ENCODE measurements around the gene RACK1.

- TF ChIP-seq CTCF (IDR thresholded peaks at IDR 0.05; ENCODE audit: control extremely low read depth in 1 of 3, insufficient read depth in 1 of 3, low read depth in 1 of 3, low read length in 3 of 3) (no peak), TAF1 (IDR thresholded peaks at IDR 0.05; ENCODE audit: low read depth, low read length) (no peak), RNF2 (IDR thresholded peaks at IDR 0.05; ENCODE audit: borderline replicate concordance, low read depth, low read length, missing control alignments, poor library complexity, severe bottlenecking) (no peak), JUND (IDR thresholded peaks at IDR 0.05; ENCODE audit: low read length) (no peak), BACH1 (IDR thresholded peaks at IDR 0.05; ENCODE audit: low read length) (no peak), SIN3A (conservative IDR thresholded peaks at IDR 0.05 in 1 of 2, IDR thresholded peaks at IDR 0.05 in 1 of 2; ENCODE audit: low read depth in 1 of 2, low read length in 2 of 2) (no peak), JUN (IDR thresholded peaks at IDR 0.05; ENCODE audit: low read depth, low read length) (no peak), EP300 (IDR thresholded peaks at IDR 0.05; ENCODE audit: borderline replicate concordance in 1 of 2, low read depth in 2 of 2, low read length in 2 of 2) (no peak), EGR1 (IDR thresholded peaks at IDR 0.05; ENCODE audit: borderline replicate concordance, low read depth, low read length) (no peak), RAD21 (IDR thresholded peaks at IDR 0.05 in 1 of 2, conservative IDR thresholded peaks at IDR 0.05 in 1 of 2; ENCODE audit: low read depth in 2 of 2, low read length in 2 of 2) (no peak), CEBPB (IDR thresholded peaks at IDR 0.05; ENCODE audit: low read depth, low read length) (0 out of 2 replicates have a peak, but pooled peaks have one; percentile 21), SIX5 (IDR thresholded peaks at IDR 0.05; ENCODE audit: low read depth, low read length) (no peak)
Measured at GRCh38 chr5:181219262-181220177, 24.2 kb downstream of the RACK1 start.
